Endothelial cell of umbilical vein (primary cell): ENCODE data around the gene RBBP5. TPM values are rescaled to one million over a fixed set of nuclear protein-coding genes. Genes with fewer than 3 reads are reported as not detected.

Experiments
- BruUV-seq: library from RNA; stranded (reverse); fragments of 400-500 nt; replicated peaks from 2 replicates; lab custom pipeline; 2021; lab: Mats Ljungman, UMichigan
- CTCF ChIA-PET: fragments of 300-600, 350-600 bp; sonication (Branson Sonifier 250); formaldehyde crosslinking; loops from one replicate; lab custom pipeline; 2021; ENCODE audit warnings: antibody characterized with exemption, inconsistent platforms; lab: Charles Lee
- POLR2A ChIA-PET: fragments of 300-600, 350-600 bp; sonication (Branson Sonifier 250); formaldehyde crosslinking; loops from one replicate; lab custom pipeline; 2021; ENCODE audit warnings: antibody characterized with exemption, inconsistent platforms; lab: Charles Lee
- DNase-seq: peaks from one replicate; pipeline ENCODE4 v3.0.0-alpha.2; 2011; ENCODE audit warnings: low read depth, low spot score
- FAIRE-seq: peaks from 2 replicates; lab custom pipeline; 2011; peaks lifted over from hg19 to GRCh38; lab: Jason Lieb, UNC
- H2AFZ ChIP-seq: 2 replicates; pipeline ENCODE4 v1.6.0; 2012; ENCODE audit warnings: low read depth, low read length, control low read depth, inconsistent platforms
- H3K27ac ChIP-seq: 2 replicates; pipeline ENCODE4 v1.5.1; 2011; ENCODE audit warnings: low read depth, mild to moderate bottlenecking, control low read depth, low read length, moderate library complexity; ENCODE audit not compliant: insufficient read depth
- H3K27me3 ChIP-seq, 2 experiments: 2 replicates each; pipeline versions ENCODE4 v1.6.0 to v1.6.1; 2011; ENCODE audit warnings: low read length in 2 of 2, mixed read lengths in 1 of 2; ENCODE audit not compliant: control insufficient read depth in 2 of 2, insufficient read depth in 2 of 2
- H3K36me3 ChIP-seq, 2 experiments: 2 replicates in 1 of 2; 3 replicates in 1 of 2; pipeline ENCODE4 v1.5.1; 2011; ENCODE audit warnings: low read length in 2 of 2, mild to moderate bottlenecking in 1 of 2, moderate library complexity in 1 of 2; ENCODE audit not compliant: control insufficient read depth in 2 of 2, insufficient read depth in 2 of 2; ENCODE audit errors: extremely low read depth in 1 of 2
- H3K4me1 ChIP-seq: 3 replicates; pipeline ENCODE4 v1.5.1; 2011; ENCODE audit warnings: mild to moderate bottlenecking, low read length; ENCODE audit not compliant: control insufficient read depth, insufficient read depth; ENCODE audit errors: extremely low read depth
- H3K4me2 ChIP-seq: 2 replicates; pipeline ENCODE4 v1.6.1; 2011; ENCODE audit warnings: low read length, control low read depth, mixed read lengths; ENCODE audit not compliant: insufficient read depth
- H3K4me3 ChIP-seq, 3 experiments: fragments of 200-600 bp in 1 of 3; sonication (generic), shearing (Covaris generic) in 1 of 3; replicated peaks in 1 of 3; 2 replicates each; pipeline ENCODE4 v1.5.1; 2011 to 2016; ENCODE audit warnings: control low read depth in 3 of 3, low read length in 3 of 3, mild to moderate bottlenecking in 2 of 3, inconsistent platforms in 1 of 3, low read depth in 1 of 3, moderate library complexity in 1 of 3; ENCODE audit not compliant: insufficient read depth in 1 of 3
- H3K79me2 ChIP-seq: 2 replicates; pipeline ENCODE4 v1.6.0; 2012; ENCODE audit warnings: low read length, inconsistent platforms; ENCODE audit not compliant: control insufficient read depth, insufficient read depth
- H3K9ac ChIP-seq: replicated peaks from 2 replicates; pipeline ENCODE3; 2011; ENCODE audit warnings: low read length, control low read depth; ENCODE audit not compliant: insufficient read depth; ENCODE audit errors: extremely low read depth
- H3K9me1 ChIP-seq: replicated peaks from 3 replicates; pipeline ENCODE4 v1.6.0; 2011; ENCODE audit warnings: mild to moderate bottlenecking, low read length; ENCODE audit not compliant: control insufficient read depth, insufficient read depth; ENCODE audit errors: extremely low read depth
- H3K9me3 ChIP-seq: replicated peaks from 2 replicates; pipeline ENCODE4 v1.5.1; 2012; ENCODE audit warnings: low read length, inconsistent platforms; ENCODE audit not compliant: control insufficient read depth, insufficient read depth
- H4K20me1 ChIP-seq: replicated peaks from 2 replicates; pipeline ENCODE3; 2011; ENCODE audit warnings: mild to moderate bottlenecking, low read length; ENCODE audit not compliant: control insufficient read depth, insufficient read depth; ENCODE audit errors: extremely low read depth
- CTCF ChIP-seq, 2 donors: IDR thresholded peaks; 1 replicate in 1 of 2; 2 replicates in 1 of 2; pipeline ENCODE4 v1.5.1; 2011; ENCODE audit warnings: low read length in 2 of 2, mild to moderate bottlenecking in 2 of 2, moderate library complexity in 2 of 2, control low read depth in 1 of 2, inconsistent platforms in 1 of 2, low read depth in 1 of 2; ENCODE audit not compliant: insufficient read depth in 1 of 2; ENCODE audit errors: extremely low read depth in 1 of 2
- EZH2 ChIP-seq: IDR thresholded peaks from 2 replicates; pipeline ENCODE4 v1.6.1; 2012; ENCODE audit warnings: borderline replicate concordance, low read depth, mild to moderate bottlenecking, moderate library complexity, low read length, inconsistent platforms; ENCODE audit not compliant: severe bottlenecking
- FOS ChIP-seq: IDR thresholded peaks from 2 replicates; pipeline ENCODE4 v1.6.1; 2011; ENCODE audit warnings: mild to moderate bottlenecking, low read length, moderate library complexity, borderline replicate concordance; ENCODE audit not compliant: insufficient read depth
- GATA2 ChIP-seq: IDR thresholded peaks from 2 replicates; pipeline ENCODE4 v1.7.0; 2011; ENCODE audit warnings: low read depth, mild to moderate bottlenecking, moderate library complexity, mixed read lengths, low read length; ENCODE audit not compliant: insufficient read length, insufficient read depth
- JUN ChIP-seq: IDR thresholded peaks from 2 replicates; pipeline ENCODE4 v1.6.1; 2011; ENCODE audit warnings: borderline replicate concordance, low read depth; ENCODE audit not compliant: insufficient read length, insufficient read depth
- MAX ChIP-seq: IDR thresholded peaks from 2 replicates; pipeline ENCODE4 v1.6.1; 2011; ENCODE audit not compliant: insufficient read depth, insufficient read length
- MYC ChIP-seq: IDR thresholded peaks from one replicate; pipeline ENCODE4 v1.6.1; 2011; ENCODE audit warnings: mild to moderate bottlenecking, low read depth, low read length
- POLR2A ChIP-seq: IDR thresholded peaks from 2 replicates; pipeline ENCODE4 v1.6.1; 2012; ENCODE audit warnings: low read depth, mild to moderate bottlenecking, control low read depth, low read length
- POLR2AphosphoS5 ChIP-seq: IDR thresholded peaks from 2 replicates; pipeline ENCODE4 v1.6.1; 2012; ENCODE audit warnings: low read depth, mild to moderate bottlenecking, control low read depth, low read length, moderate library complexity; ENCODE audit not compliant: insufficient read depth
- dilution Hi-C: fragments of 300-500 bp; cut with MboI; formaldehyde crosslinking; loops from one replicate; pipeline ENCODE4 v1.15.0; 2019; ENCODE audit warnings: low sequenced_read_pairs; ENCODE audit not compliant: extremely low pct_ligation_motif_present
- intact Hi-C: fragments of 100-400 bp; cut with micrococcal nuclease; formaldehyde crosslinking; loops from one replicate; pipeline ENCODE4 v1.10.0; 2022
- polyA plus RNA-seq, 4 experiments: library from polyadenylated mRNA; depleted of rRNA in 3 of 4; stranded (reverse) in 3 of 4; unstranded in 1 of 4; fragments of >200 nt; gene quantifications; 2 replicates each; pipeline versions ENCODE4 v1.2.1 to v1.2.3, GENCODE V29; 2011 to 2012; ENCODE audit warnings: missing spikeins in 1 of 4
- total RNA-seq: library from RNA; stranded (reverse); gene quantifications from 2 replicates; pipeline ENCODE4 v1.2.3, GENCODE V29; 2021

Gene RBBP5
- total and polyA plus RNA-seq, 2 donors (not counting 3 experiments of a cell fraction or from before 2014, with no cell fraction given), result 5.8 to 14.2 TPM

- POLR2A ChIA-PET, result no interaction called here
- CTCF ChIA-PET, result interaction anchor here (0.7 to 2.7 kb wide), 3 partner anchors 10 to 59 kb away, joined by 3 to 17 read pairs (median 4); no protein-coding TSS in a partner anchor
- no peaks in the 10 kb centered on the region for H3K9me3 ChIP-seq
- no peaks in the 10 kb centered on the region for H3K79me2 ChIP-seq
- no peak overlapping the region for H3K4me2 ChIP-seq
- no peaks in the 10 kb centered on the region for H3K36me3 ChIP-seq
- TF ChIP-seq EZH2 (no peak), POLR2AphosphoS5 (no peak), JUN (no peak), MAX (no peak), POLR2A (no peak), GATA2 (no peak), CTCF (IDR thresholded peaks at IDR 0.05; ENCODE audit: extremely low read depth in 1 of 2, insufficient read depth in 1 of 2, low read depth in 1 of 2, low read length in 2 of 2) (no peak), FOS (no peak), MYC (no peak)
- H2AFZ ChIP-seq, result no peak overlapping the region
- no peaks in the 10 kb centered on the region for H3K9me1 ChIP-seq
- no TSS peak for BruUV-seq
- H3K27ac ChIP-seq, result no peak overlapping the region
- no peak overlapping the region for H3K9ac ChIP-seq
- no peaks in the 10 kb centered on the region for H3K4me1 ChIP-seq
- no peak for FAIRE-seq
- peaks cover 22 to 31% of the 10 kb centered on the region in 2 experiments for H3K27me3 ChIP-seq
- no peaks in the 10 kb centered on the region for H4K20me1 ChIP-seq
- no peak overlapping the region for H3K4me3 ChIP-seq
- intact Hi-C loops, result no loop called here
- dilution Hi-C loops, result no loop called here
- DNase-seq, result no peak
Measured at GRCh38 chr1:205048382-205048781, 73.4 kb downstream of the RBBP5 start.
